ENCODE results near the gene HMGXB4.
"Not testable (repeated sequence)": the region's sequence is repeated elsewhere in the genome, so short reads cannot be mapped to it uniquely, and the experiment has no call there.

Gene HMGXB4

GRCh38 chr22:35257321-35258190 is at the start of gene HMGXB4:
Gene HMGXB4, plus strand, starts transcription at chr22:35257493. Its CDS starts 4,898 bp downstream, at chr22:35262391.
- peak; percentile 64 for DNase-seq

GRCh38 chr22:35208003-35208402 is 49.3 kb upstream of the HMGXB4 start:
- DNase-seq = no peak

GRCh38 chr22:35209203-35209602 is 48.1 kb upstream of the HMGXB4 start:
- DNase-seq = no peak

- no peak for DNase-seq
Measured at GRCh38 chr22:35212009-35212408, 45.3 kb upstream of the HMGXB4 start.

- no peak for DNase-seq
Measured at GRCh38 chr22:35212996-35213395, 44.3 kb upstream of the HMGXB4 start.

- no peak for DNase-seq
Measured at GRCh38 chr22:35214968-35215367, 42.3 kb upstream of the HMGXB4 start.

GRCh38 chr22:35215993-35216392 is 41.3 kb upstream of the HMGXB4 start:
- no peak for DNase-seq

GRCh38 chr22:35217527-35217926 is 39.8 kb upstream of the HMGXB4 start:
- no peak for DNase-seq

- DNase-seq = no peak
Measured at GRCh38 chr22:35218079-35218478, 39.2 kb upstream of the HMGXB4 start.

GRCh38 chr22:35219012-35219411 is 38.3 kb upstream of the HMGXB4 start:
- DNase-seq = no peak

GRCh38 chr22:35220221-35220620 is 37.1 kb upstream of the HMGXB4 start:
- no peak for DNase-seq

- DNase-seq = no peak
Measured at GRCh38 chr22:35225010-35225409, 32.3 kb upstream of the HMGXB4 start.

- no peak for DNase-seq
Measured at GRCh38 chr22:35226958-35227647, 30.2 kb upstream of the HMGXB4 start.

- DNase-seq = no peak
Measured at GRCh38 chr22:35229865-35230264, 27.4 kb upstream of the HMGXB4 start.

GRCh38 chr22:35230417-35230816 is 26.9 kb upstream of the HMGXB4 start:
- no peak for DNase-seq

GRCh38 chr22:35230839-35231584 is 26.3 kb upstream of the HMGXB4 start:
- no peak for DNase-seq

- DNase-seq = peak; percentile 60
Measured at GRCh38 chr22:35231585-35232084, 25.7 kb upstream of the HMGXB4 start.

- DNase-seq = not testable (repeated sequence)
Measured at GRCh38 chr22:35238749-35239148, 18.5 kb upstream of the HMGXB4 start.

GRCh38 chr22:35244507-35244906 is 12.8 kb upstream of the HMGXB4 start:
- not testable (repeated sequence) for DNase-seq

GRCh38 chr22:35250156-35250555 is 7.1 kb upstream of the HMGXB4 start:
- DNase-seq = no peak

- no peak for DNase-seq
Measured at GRCh38 chr22:35253946-35254345, 3.3 kb upstream of the HMGXB4 start.

GRCh38 chr22:35257002-35257320 is 332 bp upstream of the HMGXB4 start:
- DNase-seq = no peak
